HepG2 (cell line): Measurements from ENCODE around the gene ZNF511. TPM values are rescaled to one million over a fixed set of nuclear protein-coding genes. Genes with fewer than 3 reads are reported as not detected.

Experiments used
- ATF7-NPFF ChIP-seq: sonication (generic); formaldehyde crosslinking; IDR thresholded peaks from 2 replicates; pipeline ENCODE4 v1.8.1; 2023; ENCODE audit warnings: mild to moderate bottlenecking, low read depth, missing genetic modification reagents, moderate library complexity
- FOXP1 ChIP-seq, 2 experiments: fragments of 450-650 bp in 1 of 2; IDR thresholded peaks; 2 replicates each; pipeline ENCODE4 v1.6.1; 2017 to 2018; ENCODE audit warnings: antibody characterized with exemption in 1 of 2
- MEIS2 ChIP-seq: sonication (generic); formaldehyde crosslinking; IDR thresholded peaks from 2 replicates; pipeline ENCODE4 v1.9.0; 2021; ENCODE audit warnings: mild to moderate bottlenecking, missing genetic modification reagents
- MTA1 ChIP-seq: sonication (generic); formaldehyde crosslinking; IDR thresholded peaks from 2 replicates; pipeline ENCODE4 v1.4.0; 2020; ENCODE audit warnings: missing genetic modification reagents, mild to moderate bottlenecking, borderline replicate concordance
- MTERF4 ChIP-seq: sonication (generic); formaldehyde crosslinking; IDR thresholded peaks from 2 replicates; pipeline ENCODE4 v1.8.0; 2023; ENCODE audit warnings: mild to moderate bottlenecking, missing genetic modification reagents
- NFYB ChIP-seq: sonication (generic); formaldehyde crosslinking; IDR thresholded peaks from 2 replicates; pipeline ENCODE4 v1.4.0; 2020; ENCODE audit warnings: missing genetic modification reagents
- PHF8 ChIP-seq: sonication (generic); formaldehyde crosslinking; IDR thresholded peaks from 2 replicates; pipeline ENCODE4 v1.5.0; 2020; ENCODE audit warnings: missing genetic modification reagents
- RFX5 ChIP-seq: IDR thresholded peaks from 2 replicates; pipeline ENCODE4 v1.6.1; 2011; ENCODE audit warnings: low read depth, low read length, improper control_type of control experiment
- TEAD3 ChIP-seq: optimal IDR thresholded peaks from 2 replicates; pipeline ENCODE3; 2016; ENCODE audit warnings: borderline replicate concordance
- ZBTB14 ChIP-seq: sonication (generic); formaldehyde crosslinking; IDR thresholded peaks from 2 replicates; pipeline ENCODE4 v1.4.0; 2020; ENCODE audit warnings: missing genetic modification reagents
- ZBTB42 ChIP-seq: sonication (generic); formaldehyde crosslinking; IDR thresholded peaks from 2 replicates; pipeline ENCODE4 v1.5.0; 2020; ENCODE audit warnings: mild to moderate bottlenecking, missing genetic modification reagents
- ZNF563 ChIP-seq: sonication (generic); formaldehyde crosslinking; IDR thresholded peaks from 2 replicates; pipeline ENCODE4 v1.8.0; 2022; ENCODE audit warnings: mild to moderate bottlenecking, moderate library complexity, missing genetic modification reagents
- ZNF737 ChIP-seq: sonication (generic); formaldehyde crosslinking; IDR thresholded peaks from 2 replicates; pipeline ENCODE4 v1.5.0; 2020; ENCODE audit warnings: missing genetic modification reagents, mild to moderate bottlenecking, borderline replicate concordance
- ZNF746 ChIP-seq: sonication (generic); formaldehyde crosslinking; IDR thresholded peaks from 2 replicates; pipeline ENCODE4 v1.8.0; 2022; ENCODE audit warnings: mild to moderate bottlenecking, missing genetic modification reagents
- ZNF775 ChIP-seq: sonication (generic); formaldehyde crosslinking; IDR thresholded peaks from 2 replicates; pipeline ENCODE4 v1.4.0; 2020; ENCODE audit warnings: missing genetic modification reagents, mild to moderate bottlenecking, moderate library complexity, borderline replicate concordance
- ZSCAN25 ChIP-seq: sonication (generic); formaldehyde crosslinking; IDR thresholded peaks from 2 replicates; pipeline ENCODE4 v1.8.0; 2022; ENCODE audit warnings: mild to moderate bottlenecking, missing genetic modification reagents
- polyA plus RNA-seq, 8 experiments: library from polyadenylated mRNA; depleted of rRNA in 3 of 8; stranded (reverse) in 7 of 8; unstranded in 1 of 8; fragments of >200 nt; fragmentation: Illumina TruSeq in 4 of 8; extraction: Trizol in 4 of 8; gene quantifications; 2 replicates each; pipeline versions ENCODE4 v1.2.1 to v1.2.3, GENCODE V29; 2011 to 2016; ENCODE audit warnings: low read depth in 4 of 8, missing spikeins in 1 of 8, mixed read lengths in 1 of 8; ENCODE audit not compliant: insufficient read depth in 1 of 8
- total RNA-seq, 5 experiments: library from RNA; depleted of rRNA; stranded (reverse); fragments of >200 nt; fragmentation: Illumina TruSeq; extraction: Trizol; gene quantifications; 2 replicates each; pipeline ENCODE4 v1.2.3, GENCODE V29; 2016; ENCODE audit warnings: low read depth in 1 of 5
- TF ChIP-seq, protein P1 (sequence below): sonication (generic); formaldehyde crosslinking; IDR thresholded peaks from 2 replicates; pipeline ENCODE4 v1.5.0; 2020; ENCODE audit warnings: mild to moderate bottlenecking, missing genetic modification reagents, moderate library complexity
- TF ChIP-seq, protein P2 (sequence below): sonication (generic); formaldehyde crosslinking; IDR thresholded peaks from 2 replicates; pipeline ENCODE4 v1.4.0; 2020; ENCODE audit warnings: missing genetic modification reagents
- TF ChIP-seq, protein P3 (sequence below), 2 experiments: sonication (generic) in 1 of 2; formaldehyde crosslinking in 1 of 2; IDR thresholded peaks; 2 replicates each; pipeline versions ENCODE4 v1.4.0 to v1.6.1; 2018 to 2020; ENCODE audit warnings: missing genetic modification reagents in 2 of 2, borderline replicate concordance in 1 of 2, low read depth in 1 of 2, mild to moderate bottlenecking in 1 of 2, missing biosample characterization in 1 of 2
- TF ChIP-seq, protein P4 (sequence below): sonication (generic); formaldehyde crosslinking; IDR thresholded peaks from 2 replicates; pipeline ENCODE4 v1.8.1; 2023; ENCODE audit warnings: mild to moderate bottlenecking, missing genetic modification reagents
- TF ChIP-seq, protein P5 (sequence below): IDR thresholded peaks from 2 replicates; pipeline ENCODE4 v1.6.1; 2016; ENCODE audit warnings: low read depth, borderline replicate concordance

The ZNF511 gene
- total and polyA plus RNA-seq, 2 of the 13 experiments (the other 11 are each of a cell fraction or from before 2014, with no cell fraction given): 35.6 to 66.4 TPM

- TF ChIP-seq, protein P1, sequence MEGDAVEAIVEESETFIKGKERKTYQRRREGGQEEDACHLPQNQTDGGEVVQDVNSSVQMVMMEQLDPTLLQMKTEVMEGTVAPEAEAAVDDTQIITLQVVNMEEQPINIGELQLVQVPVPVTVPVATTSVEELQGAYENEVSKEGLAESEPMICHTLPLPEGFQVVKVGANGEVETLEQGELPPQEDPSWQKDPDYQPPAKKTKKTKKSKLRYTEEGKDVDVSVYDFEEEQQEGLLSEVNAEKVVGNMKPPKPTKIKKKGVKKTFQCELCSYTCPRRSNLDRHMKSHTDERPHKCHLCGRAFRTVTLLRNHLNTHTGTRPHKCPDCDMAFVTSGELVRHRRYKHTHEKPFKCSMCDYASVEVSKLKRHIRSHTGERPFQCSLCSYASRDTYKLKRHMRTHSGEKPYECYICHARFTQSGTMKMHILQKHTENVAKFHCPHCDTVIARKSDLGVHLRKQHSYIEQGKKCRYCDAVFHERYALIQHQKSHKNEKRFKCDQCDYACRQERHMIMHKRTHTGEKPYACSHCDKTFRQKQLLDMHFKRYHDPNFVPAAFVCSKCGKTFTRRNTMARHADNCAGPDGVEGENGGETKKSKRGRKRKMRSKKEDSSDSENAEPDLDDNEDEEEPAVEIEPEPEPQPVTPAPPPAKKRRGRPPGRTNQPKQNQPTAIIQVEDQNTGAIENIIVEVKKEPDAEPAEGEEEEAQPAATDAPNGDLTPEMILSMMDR (CRISPR knock-in tag): no peak
- TF ChIP-seq FOXP1 (IDR thresholded peaks at IDR 0.05): no peak
- TF ChIP-seq FOXP1 (CRISPR knock-in tag; IDR thresholded peaks at IDR 0.05): peak; percentile 73
- TF ChIP-seq MEIS2 (CRISPR knock-in tag): peak; percentile 96
- no peak for TF ChIP-seq ZSCAN25 (CRISPR knock-in tag)
- no peak for TF ChIP-seq ZBTB14
- TF ChIP-seq, protein P2, sequence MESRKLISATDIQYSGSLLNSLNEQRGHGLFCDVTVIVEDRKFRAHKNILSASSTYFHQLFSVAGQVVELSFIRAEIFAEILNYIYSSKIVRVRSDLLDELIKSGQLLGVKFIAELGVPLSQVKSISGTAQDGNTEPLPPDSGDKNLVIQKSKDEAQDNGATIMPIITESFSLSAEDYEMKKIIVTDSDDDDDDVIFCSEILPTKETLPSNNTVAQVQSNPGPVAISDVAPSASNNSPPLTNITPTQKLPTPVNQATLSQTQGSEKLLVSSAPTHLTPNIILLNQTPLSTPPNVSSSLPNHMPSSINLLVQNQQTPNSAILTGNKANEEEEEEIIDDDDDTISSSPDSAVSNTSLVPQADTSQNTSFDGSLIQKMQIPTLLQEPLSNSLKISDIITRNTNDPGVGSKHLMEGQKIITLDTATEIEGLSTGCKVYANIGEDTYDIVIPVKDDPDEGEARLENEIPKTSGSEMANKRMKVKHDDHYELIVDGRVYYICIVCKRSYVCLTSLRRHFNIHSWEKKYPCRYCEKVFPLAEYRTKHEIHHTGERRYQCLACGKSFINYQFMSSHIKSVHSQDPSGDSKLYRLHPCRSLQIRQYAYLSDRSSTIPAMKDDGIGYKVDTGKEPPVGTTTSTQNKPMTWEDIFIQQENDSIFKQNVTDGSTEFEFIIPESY (CRISPR knock-in tag): no peak
- TF ChIP-seq TEAD3 (CRISPR knock-in tag): no peak
- no peak for TF ChIP-seq ZNF737 (CRISPR knock-in tag)
- no peak for TF ChIP-seq NFYB (CRISPR knock-in tag)
- no peak for TF ChIP-seq ZNF746 (CRISPR knock-in tag)
- no peak for TF ChIP-seq PHF8 (CRISPR knock-in tag)
- no peak for TF ChIP-seq ZBTB42
- TF ChIP-seq MTERF4 (CRISPR knock-in tag): no peak
- TF ChIP-seq RFX5: no peak
- TF ChIP-seq, protein P3, sequence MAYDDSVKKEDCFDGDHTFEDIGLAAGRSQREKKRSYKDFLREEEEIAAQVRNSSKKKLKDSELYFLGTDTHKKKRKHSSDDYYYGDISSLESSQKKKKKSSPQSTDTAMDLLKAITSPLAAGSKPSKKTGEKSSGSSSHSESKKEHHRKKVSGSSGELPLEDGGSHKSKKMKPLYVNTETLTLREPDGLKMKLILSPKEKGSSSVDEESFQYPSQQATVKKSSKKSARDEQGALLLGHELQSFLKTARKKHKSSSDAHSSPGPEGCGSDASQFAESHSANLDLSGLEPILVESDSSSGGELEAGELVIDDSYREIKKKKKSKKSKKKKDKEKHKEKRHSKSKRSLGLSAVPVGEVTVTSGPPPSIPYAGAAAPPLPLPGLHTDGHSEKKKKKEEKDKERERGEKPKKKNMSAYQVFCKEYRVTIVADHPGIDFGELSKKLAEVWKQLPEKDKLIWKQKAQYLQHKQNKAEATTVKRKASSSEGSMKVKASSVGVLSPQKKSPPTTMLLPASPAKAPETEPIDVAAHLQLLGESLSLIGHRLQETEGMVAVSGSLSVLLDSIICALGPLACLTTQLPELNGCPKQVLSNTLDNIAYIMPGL (CRISPR knock-in tag; IDR thresholded peaks at IDR 0.05; ENCODE audit: borderline replicate concordance in 1 of 2, low read depth in 1 of 2): no peak
- TF ChIP-seq ATF7-NPFF (CRISPR knock-in tag): peak; percentile 31; the same call in 1 of the 2 replicates
- TF ChIP-seq, protein P4, sequence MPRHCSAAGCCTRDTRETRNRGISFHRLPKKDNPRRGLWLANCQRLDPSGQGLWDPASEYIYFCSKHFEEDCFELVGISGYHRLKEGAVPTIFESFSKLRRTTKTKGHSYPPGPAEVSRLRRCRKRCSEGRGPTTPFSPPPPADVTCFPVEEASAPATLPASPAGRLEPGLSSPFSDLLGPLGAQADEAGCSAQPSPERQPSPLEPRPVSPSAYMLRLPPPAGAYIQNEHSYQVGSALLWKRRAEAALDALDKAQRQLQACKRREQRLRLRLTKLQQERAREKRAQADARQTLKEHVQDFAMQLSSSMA (CRISPR knock-in tag): no peak
- TF ChIP-seq ZNF775 (CRISPR knock-in tag): no peak
- TF ChIP-seq, protein P5, sequence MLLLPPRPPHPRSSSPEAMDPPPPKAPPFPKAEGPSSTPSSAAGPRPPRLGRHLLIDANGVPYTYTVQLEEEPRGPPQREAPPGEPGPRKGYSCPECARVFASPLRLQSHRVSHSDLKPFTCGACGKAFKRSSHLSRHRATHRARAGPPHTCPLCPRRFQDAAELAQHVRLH (CRISPR knock-in tag): no peak
- no peak for TF ChIP-seq MTA1 (CRISPR knock-in tag)
- no peak for TF ChIP-seq ZNF563
Observed at GRCh38 chr10:133278577-133279265, 30.0 kb upstream of the ZNF511 start (continued).
